Neural progenitor cell (in vitro differentiated cells): Measurements from ENCODE around the gene RNF144B. TPM values are rescaled to one million over a fixed set of nuclear protein-coding genes. Genes with fewer than 3 reads are reported as not detected.

Experiments used
- DNase-seq: peaks from one replicate; pipeline ENCODE4 v3.0.0-alpha.2; 2016; ENCODE audit warnings: low spot score
- H2AFZ ChIP-seq: fragments of 200-600 bp; sonication (generic); replicated peaks from 2 replicates; pipeline ENCODE4 v1.6.1; 2016; ENCODE audit warnings: antibody characterized with exemption
- H3F3A ChIP-seq: fragments of 200-600 bp; sonication (generic); 2 replicates; pipeline ENCODE4 v1.6.1; 2016; ENCODE audit warnings: antibody characterized with exemption, low read depth
- H3K27ac ChIP-seq: fragments of 200-600 bp; sonication (generic); 2 replicates; pipeline ENCODE4 v1.5.1; 2016; ENCODE audit warnings: mild to moderate bottlenecking
- H3K27me3 ChIP-seq: fragments of 200-600 bp; sonication (generic); 2 replicates; pipeline ENCODE4 v1.6.1; 2016; ENCODE audit warnings: mild to moderate bottlenecking, moderate library complexity
- H3K36me3 ChIP-seq: fragments of 200-600 bp; sonication (generic); 2 replicates; pipeline ENCODE4 v1.5.1; 2016
- H3K4me1 ChIP-seq: fragments of 200-600 bp; sonication (generic); 2 replicates; pipeline ENCODE4 v1.6.1; 2016; ENCODE audit warnings: mixed run types
- H3K4me2 ChIP-seq: fragments of 200-600 bp; sonication (generic); 2 replicates; pipeline ENCODE4 v1.6.1; 2016
- H3K4me3 ChIP-seq: fragments of 200-600 bp; sonication (generic); 2 replicates; pipeline ENCODE4 v1.5.1; 2016
- H3K79me2 ChIP-seq: fragments of 200-600 bp; sonication (generic); 2 replicates; pipeline ENCODE4 v1.6.1; 2016; ENCODE audit warnings: low read depth
- H3K9ac ChIP-seq: fragments of 200-600 bp; sonication (generic); 2 replicates; pipeline ENCODE4 v1.6.1; 2016
- H3K9me3 ChIP-seq: fragments of 200-600 bp; sonication (generic); 2 replicates; pipeline ENCODE4 v1.5.1; 2016; ENCODE audit warnings: low read depth
- H4K20me1 ChIP-seq: fragments of 200-600 bp; sonication (generic); 2 replicates; pipeline ENCODE4 v1.6.1; 2016; ENCODE audit warnings: low read depth
- H3K27ac Mint-ChIP-seq: 3 replicates; pipeline ENCODE4 v1.8.0; 2021; ENCODE audit warnings: mixed read lengths
- H3K27me3 Mint-ChIP-seq: 2 replicates; pipeline ENCODE4 v1.8.0; 2022; ENCODE audit warnings: low read depth, mild to moderate bottlenecking, inconsistent platforms, moderate library complexity, mixed read lengths; ENCODE audit not compliant: insufficient read depth
- H3K36me3 Mint-ChIP-seq: 3 replicates; pipeline ENCODE4 v1.8.0; 2021; ENCODE audit warnings: mixed read lengths
- H3K4me1 Mint-ChIP-seq: 3 replicates; pipeline ENCODE4 v1.8.0; 2021; ENCODE audit warnings: mixed read lengths
- H3K4me3 Mint-ChIP-seq: 3 replicates; pipeline ENCODE4 v1.8.0; 2021; ENCODE audit warnings: mild to moderate bottlenecking, moderate library complexity, mixed read lengths
- H3K9me3 Mint-ChIP-seq: 3 replicates; pipeline ENCODE4 v1.8.0; 2020; ENCODE audit warnings: mixed read lengths
- EZH2 ChIP-seq: fragments of 200-600 bp; sonication (generic); IDR thresholded peaks from 2 replicates; pipeline ENCODE4 v1.6.1; 2017; ENCODE audit warnings: antibody characterized with exemption, mild to moderate bottlenecking, moderate library complexity
- EZH2phosphoT487 ChIP-seq: fragments of 200-600 bp; sonication (generic); IDR thresholded peaks from 2 replicates; pipeline ENCODE4 v1.6.1; 2017; ENCODE audit warnings: antibody characterized with exemption
- total RNA-seq: library from RNA; depleted of rRNA; stranded (reverse); fragments of >200 nt; gene quantifications from 2 replicates; pipeline ENCODE4 v1.2.3, GENCODE V29; 2015; ENCODE audit warnings: low replicate concordance
- TF ChIP-seq, protein P1 (sequence below): fragments of 200-600 bp; sonication (generic); IDR thresholded peaks from 2 replicates; pipeline ENCODE4 v1.5.1; 2017; ENCODE audit warnings: antibody characterized with exemption, mild to moderate bottlenecking

RNF144B gene
- total RNA-seq, 1 donor from 2014 or later: 0.75 TPM

GRCh38 chr6:18497006-18497405, 109.9 kb downstream of the RNF144B start:
- H3K4me1 Mint-ChIP-seq: peaks cover 3% of the 10 kb centered on the region
- no peaks in the 10 kb centered on the region for H3K9me3 Mint-ChIP-seq
- no peak overlapping the region for H3K27ac Mint-ChIP-seq

DNA sequence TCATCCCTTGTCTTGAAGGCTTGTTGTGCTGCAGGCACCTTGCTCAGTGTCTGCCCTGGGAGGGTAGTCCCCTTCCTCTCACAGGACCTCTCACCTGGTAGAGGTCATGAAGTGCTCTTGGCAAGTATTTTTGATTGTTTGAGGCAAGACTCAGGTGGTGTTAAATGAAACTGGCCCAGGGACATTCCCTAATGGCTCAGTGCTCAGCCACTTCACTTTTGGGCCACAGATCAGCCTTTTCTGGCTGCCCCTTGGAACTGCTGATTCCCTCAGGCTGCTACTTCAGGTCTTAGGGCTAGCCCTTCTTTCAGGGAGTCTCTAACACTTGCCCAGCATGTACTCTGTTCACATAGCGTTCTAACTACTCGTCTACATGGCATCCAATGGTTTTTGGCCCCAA, 111.3 kb downstream of the RNF144B start:
- Mint-ChIP-seq H3K36me3 (no peaks in the 10 kb centered on the region), H3K4me3 (no peak overlapping the region), H3K9me3 (no peaks in the 10 kb centered on the region), H3K27ac (no peak overlapping the region), H3K27me3 (peaks cover 8% of the 10 kb centered on the region), H3K4me1 (peaks cover 9% of the 10 kb centered on the region)
- Histone ChIP-seq H3K9ac (no peak overlapping the region), H3K79me2 (no peaks in the 10 kb centered on the region), H3F3A (no peaks in the 10 kb centered on the region), H3K4me3 (no peak overlapping the region), H4K20me1 (no peaks in the 10 kb centered on the region), H3K9me3 (no peaks in the 10 kb centered on the region), H3K27ac (no peak overlapping the region), H3K36me3 (no peaks in the 10 kb centered on the region), H3K4me1 (no peaks in the 10 kb centered on the region), H3K4me2 (no peak overlapping the region), H2AFZ (no peak overlapping the region), H3K27me3 (no peaks in the 10 kb centered on the region)
- TF ChIP-seq EZH2phosphoT487 (no peak), EZH2 (no peak)
- TF ChIP-seq, protein P1, sequence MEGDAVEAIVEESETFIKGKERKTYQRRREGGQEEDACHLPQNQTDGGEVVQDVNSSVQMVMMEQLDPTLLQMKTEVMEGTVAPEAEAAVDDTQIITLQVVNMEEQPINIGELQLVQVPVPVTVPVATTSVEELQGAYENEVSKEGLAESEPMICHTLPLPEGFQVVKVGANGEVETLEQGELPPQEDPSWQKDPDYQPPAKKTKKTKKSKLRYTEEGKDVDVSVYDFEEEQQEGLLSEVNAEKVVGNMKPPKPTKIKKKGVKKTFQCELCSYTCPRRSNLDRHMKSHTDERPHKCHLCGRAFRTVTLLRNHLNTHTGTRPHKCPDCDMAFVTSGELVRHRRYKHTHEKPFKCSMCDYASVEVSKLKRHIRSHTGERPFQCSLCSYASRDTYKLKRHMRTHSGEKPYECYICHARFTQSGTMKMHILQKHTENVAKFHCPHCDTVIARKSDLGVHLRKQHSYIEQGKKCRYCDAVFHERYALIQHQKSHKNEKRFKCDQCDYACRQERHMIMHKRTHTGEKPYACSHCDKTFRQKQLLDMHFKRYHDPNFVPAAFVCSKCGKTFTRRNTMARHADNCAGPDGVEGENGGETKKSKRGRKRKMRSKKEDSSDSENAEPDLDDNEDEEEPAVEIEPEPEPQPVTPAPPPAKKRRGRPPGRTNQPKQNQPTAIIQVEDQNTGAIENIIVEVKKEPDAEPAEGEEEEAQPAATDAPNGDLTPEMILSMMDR: no peak
- DNase-seq: no peak

More at GRCh38 chr6:18497006-18497405, 109.9 kb downstream of the RNF144B start:
- no peaks in the 10 kb centered on the region for H4K20me1 ChIP-seq
- no peaks in the 10 kb centered on the region for H3K36me3 ChIP-seq
- no peaks in the 10 kb centered on the region for H3F3A ChIP-seq
- no peak for DNase-seq
- TF ChIP-seq EZH2phosphoT487 (no peak), EZH2 (no peak)
- TF ChIP-seq, protein P1: no peak
- H3K4me3 Mint-ChIP-seq: no peak overlapping the region
- H3K4me1 ChIP-seq: no peaks in the 10 kb centered on the region
- no peak overlapping the region for H3K4me3 ChIP-seq
- no peak overlapping the region for H3K9ac ChIP-seq
- no peaks in the 10 kb centered on the region for H3K79me2 ChIP-seq
- H2AFZ ChIP-seq: no peak overlapping the region
- H3K9me3 ChIP-seq: no peaks in the 10 kb centered on the region
- no peaks in the 10 kb centered on the region for H3K36me3 Mint-ChIP-seq
- H3K27me3 Mint-ChIP-seq: peaks cover 8% of the 10 kb centered on the region
- H3K27ac ChIP-seq: no peak overlapping the region
- H3K4me2 ChIP-seq: no peak overlapping the region
- H3K27me3 ChIP-seq: no peaks in the 10 kb centered on the region

- H3K4me2 ChIP-seq: no peak overlapping the region
Observed at GRCh38 chr6:18500921-18501662, 113.9 kb downstream of the RNF144B start.

DNA sequence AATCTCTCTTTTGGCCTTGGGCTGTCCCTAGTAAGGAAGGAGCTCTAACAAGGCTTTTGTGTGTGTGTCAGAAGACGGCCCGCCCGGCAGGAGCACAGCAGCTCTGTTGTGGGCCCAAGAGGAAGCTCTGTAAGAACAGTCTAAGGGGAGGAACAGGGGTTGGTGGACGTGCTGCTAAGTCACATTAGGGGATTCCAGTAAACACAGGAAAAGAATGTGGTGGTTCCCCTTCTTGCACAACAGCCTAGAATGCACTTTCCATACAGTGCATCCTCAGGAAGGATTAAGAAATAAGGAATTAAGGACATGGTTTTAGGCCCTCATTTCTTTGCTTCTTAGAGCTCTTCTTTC, 114.5 kb downstream of the RNF144B start:
- H4K20me1 ChIP-seq: no peaks in the 10 kb centered on the region
- H3K4me2 ChIP-seq: no peak overlapping the region
- no peak overlapping the region for H2AFZ ChIP-seq
- Mint-ChIP-seq H3K36me3 (no peaks in the 10 kb centered on the region), H3K4me1 (peaks cover 21% of the 10 kb centered on the region), H3K27ac (no peak overlapping the region), H3K4me3 (no peak overlapping the region), H3K9me3 (no peaks in the 10 kb centered on the region), H3K27me3 (peaks cover 8% of the 10 kb centered on the region)
- H3K9ac ChIP-seq: no peak overlapping the region
- H3K27me3 ChIP-seq: no peaks in the 10 kb centered on the region
- no peak for DNase-seq
- TF ChIP-seq EZH2: no peak
- TF ChIP-seq, protein P1: no peak
- H3K79me2 ChIP-seq: no peaks in the 10 kb centered on the region
- no peaks in the 10 kb centered on the region for H3K36me3 ChIP-seq
- H3K27ac ChIP-seq: no peak overlapping the region
- peaks cover under 1% of the 10 kb centered on the region for H3K4me1 ChIP-seq
- no peaks in the 10 kb centered on the region for H3K9me3 ChIP-seq
- no peaks in the 10 kb centered on the region for H3F3A ChIP-seq
- no peak overlapping the region for H3K4me3 ChIP-seq

More at GRCh38 chr6:18500921-18501662, 113.9 kb downstream of the RNF144B start:
- no peaks in the 10 kb centered on the region for H3F3A ChIP-seq
- no peaks in the 10 kb centered on the region for H3K9me3 ChIP-seq
- peak overlapping the region; percentile 12 for H3K27ac Mint-ChIP-seq
- H3K36me3 Mint-ChIP-seq: no peaks in the 10 kb centered on the region
- no peak overlapping the region for H3K4me3 ChIP-seq
- H4K20me1 ChIP-seq: no peaks in the 10 kb centered on the region
- H3K4me1 ChIP-seq: no peaks in the 10 kb centered on the region
- DNase-seq: no peak
- H3K4me3 Mint-ChIP-seq: no peak overlapping the region
- no peak overlapping the region for H3K9ac ChIP-seq
- TF ChIP-seq EZH2: no peak
- H2AFZ ChIP-seq: no peak overlapping the region
- no peaks in the 10 kb centered on the region for H3K27me3 ChIP-seq
- no peaks in the 10 kb centered on the region for H3K9me3 Mint-ChIP-seq
- H3K36me3 ChIP-seq: no peaks in the 10 kb centered on the region
- H3K4me1 Mint-ChIP-seq: peaks cover 15% of the 10 kb centered on the region
- H3K27me3 Mint-ChIP-seq: peaks cover 8% of the 10 kb centered on the region
- H3K79me2 ChIP-seq: no peaks in the 10 kb centered on the region
- H3K27ac ChIP-seq: no peak overlapping the region
